GM13977 (cell line): Measurements from ENCODE around the gene DSTN.

Experiments used
- DNase-seq: peaks from one replicate; pipeline ENCODE4 v3.0.0; 2012; ENCODE audit warnings: low spot score
- CTCF ChIP-seq: IDR thresholded peaks from 2 replicates; pipeline ENCODE4 v1.5.1; 2012; ENCODE audit warnings: mild to moderate bottlenecking, control low read depth; ENCODE audit not compliant: insufficient read depth; ENCODE audit errors: extremely low read depth, missing control alignments
- in situ Hi-C: fragments of 300-500 bp; cut with MboI; formaldehyde crosslinking; loops from one replicate; pipeline ENCODE4 v1.12.0; 2022; ENCODE audit warnings: low sequenced_read_pairs, low pct_unique_long_range_greater_than_20kb, mixed read lengths, inconsistent platforms; ENCODE audit not compliant: unreplicated experiment

The DSTN gene

GRCh38 chr20:17542481-17542880 is 27.4 kb upstream of the DSTN start:
- in situ Hi-C loops, result loop anchor here (10.0 to 25.0 kb wide), 2 partner anchors 62 to 395 kb away; no protein-coding TSS in a partner anchor
- DNase-seq, result no peak
- no peak for TF ChIP-seq CTCF

GRCh38 chr20:17542993-17543412 is 26.9 kb upstream of the DSTN start:
- DNase-seq, result no peak
- TF ChIP-seq CTCF, result no peak
- in situ Hi-C loops, result loop anchor here (10.0 to 25.0 kb wide), 2 partner anchors 62 to 394 kb away; no protein-coding TSS in a partner anchor

- DNase-seq, result no peak
- no peak for TF ChIP-seq CTCF
- in situ Hi-C loops, result loop anchor here (10.0 to 25.0 kb wide), 2 partner anchors 61 to 394 kb away; no protein-coding TSS in a partner anchor
Measured at GRCh38 chr20:17543531-17544131, 26.2 kb upstream of the DSTN start.

- in situ Hi-C loops, result loop anchor here (10.0 to 25.0 kb wide), 2 partner anchors 60 to 392 kb away; no protein-coding TSS in a partner anchor
- DNase-seq, result no peak
- no peak for TF ChIP-seq CTCF
Measured at GRCh38 chr20:17545127-17545526, 24.7 kb upstream of the DSTN start.

GRCh38 chr20:17549131-17549530 is 20.7 kb upstream of the DSTN start:
- no peak for TF ChIP-seq CTCF
- DNase-seq, result no peak
- in situ Hi-C loops, result loop anchor here (10.0 to 25.0 kb wide), 2 partner anchors 56 to 388 kb away; no protein-coding TSS in a partner anchor

GRCh38 chr20:17555106-17555505 is 14.8 kb upstream of the DSTN start:
- in situ Hi-C loops, result no loop called here
- no peak for DNase-seq

More at GRCh38 chr20:17555106-17555505, 14.8 kb upstream of the DSTN start:
- no peak for TF ChIP-seq CTCF
